Karpas-422 (cell line): Measurements from ENCODE around the gene SHANK1. TPM values are rescaled to one million over a fixed set of nuclear protein-coding genes. Genes with fewer than 3 reads are reported as not detected.

Experiments
- DNase-seq: peaks from one replicate; pipeline ENCODE4 v3.0.0-alpha.2; 2015
- H2AFZ ChIP-seq: fragments of 200-600 bp; sonication (generic); 2 replicates; pipeline ENCODE4 v1.6.1; 2014; ENCODE audit warnings: antibody characterized with exemption, low read length, mixed read lengths
- H3K27ac ChIP-seq: fragments of 200-600 bp; sonication (generic); 2 replicates; pipeline ENCODE4 v1.5.1; 2014; ENCODE audit warnings: mild to moderate bottlenecking, low read length, moderate library complexity
- H3K27me3 ChIP-seq: fragments of 200-600 bp; sonication (generic); 2 replicates; pipeline ENCODE4 v1.6.1; 2014; ENCODE audit warnings: low read length, mixed read lengths
- H3K36me3 ChIP-seq: fragments of 200-600 bp; sonication (generic); 2 replicates; pipeline ENCODE4 v1.6.1; 2014; ENCODE audit warnings: low read length, mixed read lengths; ENCODE audit not compliant: insufficient read depth
- H3K4me1 ChIP-seq: fragments of 200-600 bp; sonication (generic); 2 replicates; pipeline ENCODE4 v1.6.1; 2014; ENCODE audit warnings: mild to moderate bottlenecking, low read length, mixed read lengths
- H3K4me2 ChIP-seq: fragments of 200-600 bp; sonication (generic); 2 replicates; pipeline ENCODE4 v1.6.1; 2014; ENCODE audit warnings: low read length, low read depth, mild to moderate bottlenecking; ENCODE audit not compliant: poor library complexity, severe bottlenecking
- H3K4me3 ChIP-seq: fragments of 200-600 bp; sonication (generic); 2 replicates; pipeline ENCODE4 v1.5.1; 2014; ENCODE audit warnings: mild to moderate bottlenecking, antibody characterized with exemption, low read length, mixed read lengths
- H3K79me2 ChIP-seq: fragments of 200-600 bp; sonication (generic); 2 replicates; pipeline ENCODE4 v1.6.1; 2014; ENCODE audit warnings: mild to moderate bottlenecking, low read length, mixed read lengths
- H3K9ac ChIP-seq: fragments of 200-600 bp; sonication (generic); 2 replicates; pipeline ENCODE4 v1.6.0; 2014; ENCODE audit warnings: low read length
- H3K9me2 ChIP-seq: fragments of 200-600 bp; sonication (generic), shearing (Covaris generic); replicated peaks from 2 replicates; pipeline ENCODE4 v1.6.0; 2014; ENCODE audit warnings: mild to moderate bottlenecking, low read length, moderate library complexity; ENCODE audit not compliant: insufficient read depth
- H3K9me3 ChIP-seq: fragments of 300-700, 200-600 bp; sonication (generic); 2 replicates; pipeline ENCODE4 v1.6.1; 2014; ENCODE audit warnings: low read length, mixed read lengths
- H4K20me1 ChIP-seq: fragments of 200-600 bp; sonication (generic); 2 replicates; pipeline ENCODE4 v1.6.1; 2014; ENCODE audit warnings: mild to moderate bottlenecking, antibody characterized with exemption, low read length, low read depth; ENCODE audit not compliant: insufficient read depth
- total RNA-seq: library from RNA; depleted of rRNA; stranded (reverse); fragments of >200 nt; shearing (Covaris generic); gene quantifications from 2 replicates; pipeline ENCODE4 v1.2.3, GENCODE V29; 2014; ENCODE audit warnings: low replicate concordance

SHANK1 gene
- total RNA-seq, 1 experiment from 2014 or later, result not detected

- H3K27me3 ChIP-seq, result no peaks in the 10 kb centered on the region
- H3K4me2 ChIP-seq, result no peak overlapping the region
- H3K9me2 ChIP-seq, result no peaks in the 10 kb centered on the region
- H3K9me3 ChIP-seq, result no peaks in the 10 kb centered on the region
- no peaks in the 10 kb centered on the region for H4K20me1 ChIP-seq
- no peak overlapping the region for H2AFZ ChIP-seq
- no peak overlapping the region for H3K4me3 ChIP-seq
- H3K36me3 ChIP-seq, result no peaks in the 10 kb centered on the region
- no peak overlapping the region for H3K27ac ChIP-seq
- no peak for DNase-seq
- no peak overlapping the region for H3K9ac ChIP-seq
- H3K4me1 ChIP-seq, result peaks cover 3% of the 10 kb centered on the region; the same call in 1 of the 2 replicates
- H3K79me2 ChIP-seq, result no peaks in the 10 kb centered on the region
These were observed 24.8 kb downstream of the SHANK1 start for GRCh38 chr19:50694815-50695145.

GRCh38 chr19:50693064-50693975 is 26.3 kb downstream of the SHANK1 start:
- no peaks in the 10 kb centered on the region for H3K36me3 ChIP-seq
- H3K9ac ChIP-seq, result no peak overlapping the region
- no peak overlapping the region for H3K27ac ChIP-seq
- no peaks in the 10 kb centered on the region for H3K9me3 ChIP-seq
- no peak overlapping the region for H3K4me3 ChIP-seq
- no peaks in the 10 kb centered on the region for H3K9me2 ChIP-seq
- no peak overlapping the region for H3K4me2 ChIP-seq
- H3K79me2 ChIP-seq, result no peaks in the 10 kb centered on the region
- no peaks in the 10 kb centered on the region for H3K27me3 ChIP-seq
- peaks cover 4% of the 10 kb centered on the region; the same call in 1 of the 2 replicates for H3K4me1 ChIP-seq
- no peak for DNase-seq
- H2AFZ ChIP-seq, result no peak overlapping the region
- H4K20me1 ChIP-seq, result no peaks in the 10 kb centered on the region

- H3K4me1 ChIP-seq, result peaks cover 4% of the 10 kb centered on the region; the same call in 1 of the 2 replicates
- H3K27ac ChIP-seq, result no peak overlapping the region
These were observed 29.2 kb downstream of the SHANK1 start for GRCh38 chr19:50690439-50690838.

GRCh38 chr19:50688766-50689165 is 30.8 kb downstream of the SHANK1 start:
- no peaks in the 10 kb centered on the region for H3K27me3 ChIP-seq
- H4K20me1 ChIP-seq, result no peaks in the 10 kb centered on the region
- DNase-seq, result no peak

More at GRCh38 chr19:50690439-50690838, 29.2 kb downstream of the SHANK1 start:
- no peaks in the 10 kb centered on the region for H4K20me1 ChIP-seq
- DNase-seq, result no peak
- H3K36me3 ChIP-seq, result no peaks in the 10 kb centered on the region
- no peaks in the 10 kb centered on the region for H3K9me3 ChIP-seq
- H3K4me2 ChIP-seq, result no peak overlapping the region
- no peaks in the 10 kb centered on the region for H3K9me2 ChIP-seq
- no peaks in the 10 kb centered on the region for H3K79me2 ChIP-seq
- H3K9ac ChIP-seq, result no peak overlapping the region
- H3K4me3 ChIP-seq, result no peak overlapping the region
- H3K27me3 ChIP-seq, result no peaks in the 10 kb centered on the region
- H2AFZ ChIP-seq, result no peak overlapping the region

GRCh38 chr19:50686310-50687032 is 33.1 kb downstream of the SHANK1 start:
- H3K36me3 ChIP-seq, result no peaks in the 10 kb centered on the region
- H3K79me2 ChIP-seq, result no peaks in the 10 kb centered on the region
- H4K20me1 ChIP-seq, result no peaks in the 10 kb centered on the region
- H3K27me3 ChIP-seq, result no peaks in the 10 kb centered on the region
- H3K27ac ChIP-seq, result no peak overlapping the region
- H3K9me2 ChIP-seq, result no peaks in the 10 kb centered on the region
- H3K4me3 ChIP-seq, result no peak overlapping the region
- no peak overlapping the region for H2AFZ ChIP-seq
- no peak overlapping the region for H3K9ac ChIP-seq
- H3K9me3 ChIP-seq, result no peaks in the 10 kb centered on the region
- no peak for DNase-seq
- H3K4me1 ChIP-seq, result peaks cover 4% of the 10 kb centered on the region; the same call in 1 of the 2 replicates
- no peak overlapping the region for H3K4me2 ChIP-seq

More at GRCh38 chr19:50688766-50689165, 30.8 kb downstream of the SHANK1 start:
- Histone ChIP-seq H3K9ac (no peak overlapping the region), H3K79me2 (no peaks in the 10 kb centered on the region), H3K4me2 (no peak overlapping the region), H2AFZ (no peak overlapping the region), H3K4me1 (peaks cover 4% of the 10 kb centered on the region; the same call in 1 of the 2 replicates), H3K36me3 (no peaks in the 10 kb centered on the region), H3K9me3 (no peaks in the 10 kb centered on the region), H3K9me2 (no peaks in the 10 kb centered on the region), H3K4me3 (no peak overlapping the region), H3K27ac (no peak overlapping the region)

- no peaks in the 10 kb centered on the region for H3K27me3 ChIP-seq
- H3K36me3 ChIP-seq, result no peaks in the 10 kb centered on the region
- H3K9ac ChIP-seq, result 0 out of 2 replicates have a peak overlapping the region, but pooled peaks have one; percentile 24
- H3K4me1 ChIP-seq, result peaks cover 6% of the 10 kb centered on the region
- peak overlapping the region; percentile 62 for H3K4me2 ChIP-seq
- no peaks in the 10 kb centered on the region for H3K79me2 ChIP-seq
- no peaks in the 10 kb centered on the region for H4K20me1 ChIP-seq
- no peak overlapping the region for H3K27ac ChIP-seq
- H3K9me3 ChIP-seq, result no peaks in the 10 kb centered on the region
- no peaks in the 10 kb centered on the region for H3K9me2 ChIP-seq
- peak overlapping the region; percentile 84; the same call in 1 of the 2 replicates for H2AFZ ChIP-seq
- peak overlapping the region; percentile 15; the same call in 1 of the 2 replicates for H3K4me3 ChIP-seq
- DNase-seq, result peak; percentile 98
These were observed 40.2 kb downstream of the SHANK1 start for GRCh38 chr19:50679177-50680125.

GRCh38 chr19:50678323-50678722 is 41.3 kb downstream of the SHANK1 start:
- Histone ChIP-seq H3K9me2 (no peaks in the 10 kb centered on the region), H3K9me3 (no peaks in the 10 kb centered on the region), H4K20me1 (no peaks in the 10 kb centered on the region), H3K9ac (no peak overlapping the region), H3K27me3 (no peaks in the 10 kb centered on the region), H3K36me3 (no peaks in the 10 kb centered on the region), H2AFZ (no peak overlapping the region), H3K4me3 (no peak overlapping the region), H3K4me1 (peaks cover 6% of the 10 kb centered on the region), H3K27ac (no peak overlapping the region), H3K79me2 (no peaks in the 10 kb centered on the region), H3K4me2 (no peak overlapping the region)
- no peak for DNase-seq
